ENCODE measurements around the gene SPON1.

DNA sequence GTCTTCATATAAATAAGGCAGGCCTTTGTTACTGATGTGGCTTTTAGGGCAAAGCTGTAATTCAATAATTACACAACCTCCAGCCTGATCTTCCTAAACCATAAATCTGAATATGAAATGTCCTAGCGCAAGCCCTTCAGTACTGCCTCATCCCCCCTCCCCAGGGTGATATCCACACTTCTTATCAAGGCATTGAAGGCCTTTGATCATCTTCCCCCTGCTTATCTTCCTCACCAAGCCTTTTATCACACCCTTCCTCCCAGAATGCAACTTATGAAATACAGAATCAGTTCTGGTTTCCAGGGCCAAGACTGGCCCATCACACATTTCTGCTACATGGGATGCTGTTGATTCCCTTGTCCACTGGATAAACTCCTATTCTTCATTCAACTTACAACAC lies 12.1 kb downstream of the SPON1 start:
- TF ChIP-seq, protein P1, sequence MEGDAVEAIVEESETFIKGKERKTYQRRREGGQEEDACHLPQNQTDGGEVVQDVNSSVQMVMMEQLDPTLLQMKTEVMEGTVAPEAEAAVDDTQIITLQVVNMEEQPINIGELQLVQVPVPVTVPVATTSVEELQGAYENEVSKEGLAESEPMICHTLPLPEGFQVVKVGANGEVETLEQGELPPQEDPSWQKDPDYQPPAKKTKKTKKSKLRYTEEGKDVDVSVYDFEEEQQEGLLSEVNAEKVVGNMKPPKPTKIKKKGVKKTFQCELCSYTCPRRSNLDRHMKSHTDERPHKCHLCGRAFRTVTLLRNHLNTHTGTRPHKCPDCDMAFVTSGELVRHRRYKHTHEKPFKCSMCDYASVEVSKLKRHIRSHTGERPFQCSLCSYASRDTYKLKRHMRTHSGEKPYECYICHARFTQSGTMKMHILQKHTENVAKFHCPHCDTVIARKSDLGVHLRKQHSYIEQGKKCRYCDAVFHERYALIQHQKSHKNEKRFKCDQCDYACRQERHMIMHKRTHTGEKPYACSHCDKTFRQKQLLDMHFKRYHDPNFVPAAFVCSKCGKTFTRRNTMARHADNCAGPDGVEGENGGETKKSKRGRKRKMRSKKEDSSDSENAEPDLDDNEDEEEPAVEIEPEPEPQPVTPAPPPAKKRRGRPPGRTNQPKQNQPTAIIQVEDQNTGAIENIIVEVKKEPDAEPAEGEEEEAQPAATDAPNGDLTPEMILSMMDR (IDR thresholded peaks at IDR 0.05), result no peak
- TF ChIP-seq POLR2AphosphoS5 (IDR thresholded peaks at IDR 0.05), result no peak
- no peak for TF ChIP-seq POLR2A (IDR thresholded peaks at IDR 0.05)
- no peak for TF ChIP-seq EP300 (IDR thresholded peaks at IDR 0.05; ENCODE audit: low read depth)

All from transverse colon (tissue), 4 donors.